LNCaP clone FGC (cell line): ENCODE results near the gene PAQR5.

Experiments used
- DNase-seq: peaks from one replicate; pipeline ENCODE4 v3.0.0-alpha.2; 2011; ENCODE audit warnings: low read depth
- H3K4me3 ChIP-seq: 2 replicates; pipeline ENCODE4 v1.5.1; 2011; ENCODE audit warnings: mild to moderate bottlenecking, low read depth, low read length, control low read depth
- CTCF ChIP-seq: IDR thresholded peaks from 2 replicates; pipeline ENCODE4 v1.5.1; 2012; ENCODE audit warnings: mild to moderate bottlenecking; ENCODE audit not compliant: control insufficient read depth, insufficient read depth; ENCODE audit errors: extremely low read depth

The PAQR5 gene

GRCh38 chr15:69410248-69410874 is 111.6 kb downstream of the PAQR5 start:
- no peak overlapping the region for H3K4me3 ChIP-seq
- DNase-seq = no peak
- peak; percentile 99 for TF ChIP-seq CTCF

GRCh38 chr15:69412274-69412673 is 113.6 kb downstream of the PAQR5 start:
- no peak for DNase-seq
- H3K4me3 ChIP-seq = no peak overlapping the region
- no peak for TF ChIP-seq CTCF

GRCh38 chr15:69412701-69413100 is 114.0 kb downstream of the PAQR5 start:
- no peak for DNase-seq
- no peak for TF ChIP-seq CTCF
- H3K4me3 ChIP-seq = no peak overlapping the region

GRCh38 chr15:69413822-69414700 is 115.3 kb downstream of the PAQR5 start, which contains the start of gene KIF23:
Gene KIF23 (plus strand): TSS chr15:69414349. CDS start chr15:69414466, 117 bp downstream.
- TF ChIP-seq CTCF = no peak
- DNase-seq = peak; percentile 83
- H3K4me3 ChIP-seq = peak within 1 kb of the TSS; percentile 82

DNA sequence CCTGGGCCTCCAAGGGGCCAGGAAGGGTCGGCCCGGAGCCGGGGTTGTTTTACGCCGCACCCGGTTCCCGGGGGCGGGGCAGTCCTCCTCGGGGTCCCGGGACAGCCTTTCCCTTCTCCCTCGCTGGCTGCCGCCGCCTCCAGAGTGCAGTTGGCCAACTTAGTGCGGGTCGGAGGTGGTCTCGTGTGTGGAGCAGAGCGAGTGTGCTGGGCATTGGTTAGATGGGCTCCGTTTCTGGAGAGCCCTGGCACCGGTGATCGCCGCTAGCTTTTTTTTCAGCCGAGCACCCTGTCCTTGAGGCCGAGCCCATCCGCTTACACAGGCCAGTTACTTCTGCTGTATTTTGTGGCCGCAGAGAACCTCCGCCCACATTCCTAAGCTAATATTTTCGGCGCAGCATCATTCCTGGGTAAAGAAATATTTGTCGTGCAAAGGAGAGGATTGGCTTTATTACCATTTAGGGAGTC is 116.0 kb downstream of the PAQR5 start:
- DNase-seq = peak; percentile 22
- H3K4me3 ChIP-seq = peak overlapping the region; percentile 82
- no peak for TF ChIP-seq CTCF

DNA sequence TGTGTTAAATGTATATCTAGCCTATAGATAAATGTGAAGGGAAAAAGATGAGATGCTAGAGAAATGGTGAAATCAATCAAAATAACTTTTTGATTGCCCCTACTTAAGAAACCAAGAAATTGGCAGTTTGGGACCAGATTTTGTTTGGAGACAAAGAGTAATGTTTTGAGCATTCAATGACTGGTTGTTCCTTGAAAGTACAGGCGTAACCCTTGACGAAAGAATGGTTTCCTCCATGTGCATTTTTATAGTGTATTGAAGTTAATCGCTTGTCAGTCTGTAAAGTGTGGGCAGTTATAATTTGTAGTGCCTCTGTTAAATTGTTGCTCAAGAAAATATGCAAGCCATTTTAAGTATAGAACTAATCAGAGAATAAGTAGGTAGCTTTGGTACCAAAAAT is 116.7 kb downstream of the PAQR5 start:
- no peak for TF ChIP-seq CTCF
- DNase-seq = no peak
- H3K4me3 ChIP-seq = peak overlapping the region; percentile 82
